ENCODE results near the gene SRC.

The SRC gene

DNA sequence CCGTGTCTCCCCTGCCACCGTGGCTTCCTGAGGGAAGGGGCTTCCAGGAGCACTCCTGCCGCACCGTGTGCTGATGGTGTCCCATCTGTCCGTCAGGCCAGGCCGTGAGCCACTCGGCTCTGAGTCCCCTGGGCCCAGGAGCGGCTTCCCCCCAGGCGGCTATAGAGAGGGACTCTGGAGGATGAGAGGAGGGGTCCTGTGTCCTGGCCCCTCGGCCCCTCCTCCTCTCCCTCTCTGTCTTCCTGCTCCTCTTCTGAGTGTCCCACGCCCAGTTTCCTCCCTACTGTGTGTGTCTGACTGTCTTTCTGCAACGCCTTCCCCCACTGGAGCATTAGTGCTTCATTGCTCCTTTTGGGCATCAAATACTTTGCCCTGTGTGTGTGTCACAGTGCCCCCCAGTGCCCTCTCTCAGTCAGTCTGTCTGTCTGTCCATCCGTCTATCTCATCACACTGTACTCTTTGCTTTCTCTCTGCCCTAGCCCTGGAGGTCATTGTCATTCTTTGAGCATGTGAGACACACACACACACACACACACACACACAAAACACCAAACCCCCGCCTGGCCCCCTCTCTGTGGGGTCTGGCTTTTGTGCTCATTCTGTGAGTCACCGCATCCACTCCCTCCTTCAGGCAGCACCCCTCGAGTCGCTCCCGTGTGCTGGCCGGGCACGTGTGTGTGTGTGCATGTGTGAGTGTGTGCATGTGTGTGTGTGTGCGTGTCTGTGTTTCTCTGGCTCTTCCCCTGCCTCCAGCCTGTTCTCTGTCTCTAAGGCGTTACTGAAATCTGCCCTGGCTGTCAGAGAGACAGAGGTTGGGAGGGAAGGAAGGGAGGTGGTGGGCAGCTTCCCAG is 71.9 kb downstream of the SRC start:
- TF ChIP-seq, protein P1, sequence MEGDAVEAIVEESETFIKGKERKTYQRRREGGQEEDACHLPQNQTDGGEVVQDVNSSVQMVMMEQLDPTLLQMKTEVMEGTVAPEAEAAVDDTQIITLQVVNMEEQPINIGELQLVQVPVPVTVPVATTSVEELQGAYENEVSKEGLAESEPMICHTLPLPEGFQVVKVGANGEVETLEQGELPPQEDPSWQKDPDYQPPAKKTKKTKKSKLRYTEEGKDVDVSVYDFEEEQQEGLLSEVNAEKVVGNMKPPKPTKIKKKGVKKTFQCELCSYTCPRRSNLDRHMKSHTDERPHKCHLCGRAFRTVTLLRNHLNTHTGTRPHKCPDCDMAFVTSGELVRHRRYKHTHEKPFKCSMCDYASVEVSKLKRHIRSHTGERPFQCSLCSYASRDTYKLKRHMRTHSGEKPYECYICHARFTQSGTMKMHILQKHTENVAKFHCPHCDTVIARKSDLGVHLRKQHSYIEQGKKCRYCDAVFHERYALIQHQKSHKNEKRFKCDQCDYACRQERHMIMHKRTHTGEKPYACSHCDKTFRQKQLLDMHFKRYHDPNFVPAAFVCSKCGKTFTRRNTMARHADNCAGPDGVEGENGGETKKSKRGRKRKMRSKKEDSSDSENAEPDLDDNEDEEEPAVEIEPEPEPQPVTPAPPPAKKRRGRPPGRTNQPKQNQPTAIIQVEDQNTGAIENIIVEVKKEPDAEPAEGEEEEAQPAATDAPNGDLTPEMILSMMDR (IDR thresholded peaks at IDR 0.05; ENCODE audit: extremely low read depth, missing control alignments) = no peak
- DNase-seq (ENCODE audit: low spot score) = no peak

DNA sequence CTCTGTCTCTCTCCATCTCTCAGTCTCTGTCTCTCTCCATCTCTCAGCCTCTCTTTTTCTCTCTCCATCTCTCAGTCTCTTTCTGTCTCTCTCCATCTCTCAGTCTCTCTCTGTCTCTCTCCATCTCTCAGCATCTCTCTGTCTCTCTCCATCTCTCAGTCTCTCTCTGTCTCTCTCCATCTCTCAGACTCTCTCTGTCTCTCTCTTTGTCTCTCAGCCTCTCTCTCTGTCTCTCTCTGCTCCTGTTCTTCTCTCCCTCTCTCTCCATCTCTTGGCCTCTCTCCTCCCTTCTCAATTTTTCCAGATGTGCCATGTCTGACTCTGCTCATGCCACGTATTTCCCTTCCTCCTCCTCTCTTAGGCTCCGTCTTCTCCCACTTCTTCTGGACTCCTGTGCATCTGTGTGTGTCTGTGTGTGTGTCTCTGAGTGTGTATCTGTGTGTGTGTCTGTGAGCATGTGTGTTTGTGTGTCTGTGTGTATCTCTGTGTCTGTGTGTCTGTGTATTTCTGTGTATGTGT is 72.7 kb downstream of the SRC start:
- TF ChIP-seq, protein P1 (IDR thresholded peaks at IDR 0.05; ENCODE audit: extremely low read depth, missing control alignments) = no peak
- DNase-seq (ENCODE audit: low spot score) = no peak

DNA sequence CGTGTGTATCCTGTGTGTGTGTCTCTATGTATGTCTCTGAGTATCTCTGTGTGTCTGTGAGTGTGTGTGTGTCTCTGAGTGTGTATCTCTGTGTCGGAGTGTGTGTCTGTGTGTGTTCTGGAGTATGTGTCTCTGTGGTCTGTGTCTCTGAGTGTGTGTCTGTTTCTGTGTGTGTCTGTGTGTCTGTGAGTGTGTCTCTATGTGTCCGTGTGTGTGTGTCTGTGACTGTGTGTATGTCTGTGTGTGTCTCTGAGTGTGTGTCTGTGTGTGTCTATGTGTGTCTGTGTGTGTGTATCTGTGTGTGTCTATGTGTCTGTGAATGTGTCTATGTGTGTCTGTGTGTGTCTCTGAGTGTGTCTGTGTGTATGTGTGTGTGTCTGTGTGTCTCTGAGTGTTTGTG is 73.4 kb downstream of the SRC start:
- DNase-seq (ENCODE audit: low spot score) = no peak
- TF ChIP-seq, protein P1 (IDR thresholded peaks at IDR 0.05; ENCODE audit: extremely low read depth, missing control alignments) = no peak

DNA sequence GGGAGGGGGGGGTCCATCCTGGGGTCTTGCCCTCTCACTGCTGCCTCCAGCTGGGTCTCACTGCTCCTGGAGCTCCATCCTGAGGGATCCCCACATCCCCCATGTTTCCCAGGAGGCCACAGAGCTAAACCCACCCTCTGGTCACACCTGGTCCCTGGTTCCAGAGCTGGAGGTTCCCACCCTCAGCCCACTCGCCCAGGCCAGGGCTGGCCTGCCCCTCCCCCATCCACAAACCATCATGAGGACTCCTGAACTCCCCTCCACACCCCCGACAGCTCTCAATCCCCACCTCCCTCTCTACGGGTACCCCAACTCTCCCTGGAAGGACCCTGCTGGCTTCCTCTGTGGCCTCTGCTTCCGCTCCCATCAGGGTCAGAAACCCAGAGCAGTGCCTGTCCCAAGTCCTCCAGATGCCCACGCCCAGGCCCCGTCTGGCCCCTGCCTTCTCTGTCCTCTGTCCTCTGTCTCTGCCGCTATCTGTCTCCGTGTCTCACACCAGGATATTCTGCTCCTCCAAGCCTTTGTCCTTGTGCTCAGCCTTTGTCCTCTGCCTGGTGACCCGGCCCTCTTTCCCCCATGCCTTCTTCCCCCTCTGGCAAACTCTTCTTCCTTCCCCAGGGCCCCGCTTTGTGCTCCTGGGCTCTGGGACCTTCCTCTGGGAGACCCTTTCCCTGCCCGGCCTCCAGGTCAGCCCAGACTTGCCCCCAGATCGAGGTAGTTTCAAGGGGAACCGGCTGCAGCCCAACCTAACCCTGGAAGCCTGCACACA is 74.0 kb downstream of the SRC start:
- TF ChIP-seq, protein P1 (IDR thresholded peaks at IDR 0.05; ENCODE audit: extremely low read depth, missing control alignments) = no peak
- no peak for DNase-seq (ENCODE audit: low spot score)

DNA sequence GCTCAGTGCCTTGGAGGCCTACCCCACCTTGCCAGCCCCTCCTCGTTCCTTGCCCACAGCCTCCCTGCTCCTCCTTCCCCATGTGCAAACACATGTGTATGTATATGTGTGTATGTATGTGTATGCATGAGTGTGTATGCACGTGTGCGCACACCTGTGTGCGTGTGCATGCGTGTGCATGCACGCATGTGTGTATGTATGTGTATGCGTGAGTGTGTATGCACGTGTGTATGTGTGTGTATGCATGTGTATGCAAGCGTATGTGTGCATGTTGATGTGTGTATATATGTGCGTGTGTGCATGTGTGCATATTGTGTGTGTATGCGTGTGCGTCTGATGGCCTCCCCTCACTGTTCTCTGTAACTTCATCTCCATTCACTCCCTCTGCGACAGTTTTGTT is 74.7 kb downstream of the SRC start:
- TF ChIP-seq, protein P1 (IDR thresholded peaks at IDR 0.05; ENCODE audit: extremely low read depth, missing control alignments) = no peak
- no peak for DNase-seq (ENCODE audit: low spot score)

DNA sequence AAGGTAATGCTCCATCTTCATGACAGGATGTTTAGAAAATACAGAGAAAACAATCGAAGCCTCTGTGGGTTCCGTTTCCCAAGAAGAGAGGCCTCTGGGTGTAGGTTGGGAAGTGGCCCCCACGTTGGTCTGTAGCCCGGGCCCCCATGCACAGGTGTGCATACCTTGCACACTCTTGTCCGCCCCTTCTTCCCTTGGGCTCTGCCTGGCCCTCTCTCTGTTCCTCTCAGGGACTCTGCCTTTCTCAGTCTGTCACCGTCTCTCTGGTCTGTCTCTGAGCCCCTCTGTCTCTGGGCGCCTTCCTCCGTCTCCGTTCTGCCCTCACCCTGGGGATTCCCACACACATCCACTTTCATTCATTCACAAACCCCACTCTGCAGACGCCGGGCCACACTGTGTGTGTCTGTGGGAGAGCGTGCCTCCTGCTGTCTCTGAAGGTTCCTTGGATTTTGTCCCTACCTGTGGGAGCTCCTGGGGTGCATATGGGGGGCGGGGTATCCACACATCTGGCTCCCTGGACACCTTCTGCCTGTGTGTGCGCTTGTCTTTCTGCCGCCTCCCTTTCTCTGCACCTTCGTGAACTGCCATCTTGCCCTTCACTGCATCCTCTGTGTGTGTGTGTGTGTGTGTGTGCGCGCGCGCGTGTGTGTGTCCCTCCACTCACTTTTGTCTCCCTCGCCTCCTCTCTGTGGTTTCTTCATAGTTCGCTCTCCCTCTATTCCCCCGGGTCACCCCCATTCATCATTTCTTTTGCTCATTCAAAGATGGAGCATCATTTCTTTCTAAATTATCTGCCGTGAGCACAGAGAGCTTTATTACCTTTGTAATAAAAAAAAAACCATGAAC is 75.3 kb downstream of the SRC start:
- TF ChIP-seq, protein P1 (IDR thresholded peaks at IDR 0.05; ENCODE audit: extremely low read depth, missing control alignments) = no peak
- no peak for DNase-seq (ENCODE audit: low spot score)

All from GM20000 (cell line).